Inflammatory macrophage (primary cell): ENCODE results near the gene MAGI2.
"Not testable (repeated sequence)": the region's sequence is repeated elsewhere in the genome, so short reads cannot be mapped to it uniquely, and the experiment has no call there.

Experiments
- DNase-seq, 2 donors: peaks; one replicate each; pipeline ENCODE4 v3.0.0-alpha.2; 2020 to 2022

MAGI2 gene

DNA sequence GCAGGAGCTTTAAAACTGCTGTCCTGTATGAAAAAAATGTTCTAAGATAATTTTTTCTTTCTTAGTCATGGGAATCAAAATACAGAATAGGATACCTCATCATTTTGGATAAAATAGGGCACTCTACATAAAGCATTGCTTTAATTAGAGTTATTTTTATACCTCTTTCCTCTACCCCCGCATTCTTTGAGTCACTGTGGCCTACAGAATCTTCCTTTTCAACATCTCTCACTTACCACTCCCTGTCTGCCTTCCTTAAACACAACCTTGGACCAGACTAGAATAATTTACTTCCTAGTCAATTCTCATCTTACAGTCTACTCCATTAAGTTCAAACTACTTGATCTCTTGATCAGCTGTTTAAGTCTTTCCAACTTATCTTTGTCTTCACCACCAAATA lies 1192.6 kb downstream of the MAGI2 start:
- no peak for DNase-seq

- no peak for DNase-seq
These were observed 1198.8 kb downstream of the MAGI2 start for GRCh38 chr7:78254726-78255055.

- no peak for DNase-seq
These were observed 1199.4 kb downstream of the MAGI2 start for GRCh38 chr7:78253850-78254725.

DNA sequence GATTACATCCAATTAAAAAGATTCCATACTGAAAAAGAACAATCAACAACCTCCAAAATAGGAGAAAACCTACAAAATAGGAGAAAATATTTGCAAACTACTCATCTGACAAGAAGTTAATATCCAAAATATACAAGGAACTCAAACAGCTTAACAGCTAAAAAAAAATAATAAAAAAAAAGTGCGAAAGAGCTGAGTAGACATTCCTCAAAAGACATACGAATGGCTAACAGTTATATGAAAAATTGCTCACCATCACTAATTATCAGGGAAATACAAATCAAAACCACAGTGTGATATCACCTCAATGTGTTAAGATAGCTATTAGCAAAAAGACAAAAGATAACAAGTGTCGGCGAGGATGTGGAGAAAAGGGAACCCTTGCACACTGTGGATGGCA lies 1204.6 kb downstream of the MAGI2 start:
- no peak for DNase-seq

- DNase-seq: no peak
These were observed 1205.4 kb downstream of the MAGI2 start for GRCh38 chr7:78247910-78248689.

GRCh38 chr7:78240179-78240578 lies 1213.3 kb downstream of the MAGI2 start:
- DNase-seq: not testable (repeated sequence)

GRCh38 chr7:78234634-78235033 lies 1218.8 kb downstream of the MAGI2 start:
- no peak for DNase-seq

- DNase-seq: no peak
These were observed 1220.7 kb downstream of the MAGI2 start for GRCh38 chr7:78232806-78233205.

GRCh38 chr7:78226059-78226719 lies 1227.3 kb downstream of the MAGI2 start:
- peak; percentile 17 to 21 for DNase-seq

DNA sequence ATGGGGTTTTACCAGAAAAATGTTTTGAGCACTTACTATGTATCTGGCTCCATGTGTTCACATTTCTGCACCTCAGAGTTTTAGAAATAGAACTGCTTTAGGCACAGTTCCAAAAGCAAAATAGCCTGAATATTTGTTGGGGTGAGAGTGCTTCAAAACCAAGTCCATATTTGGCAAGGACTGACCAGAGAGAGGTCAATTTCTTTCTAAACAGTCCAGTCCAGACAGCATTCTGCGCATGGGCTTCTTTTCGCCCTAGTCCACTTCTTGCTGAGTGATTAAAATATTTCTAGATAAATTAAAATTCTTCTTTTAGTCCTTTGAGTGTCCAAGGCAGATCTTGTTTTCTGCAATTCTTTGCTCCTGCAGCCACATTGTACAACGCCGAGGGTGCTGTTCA lies 1227.9 kb downstream of the MAGI2 start:
- no peak for DNase-seq

- no peak for DNase-seq
These were observed 1228.5 kb downstream of the MAGI2 start for GRCh38 chr7:78224923-78225322.

- DNase-seq: no peak
These were observed 1229.9 kb downstream of the MAGI2 start for GRCh38 chr7:78223598-78223997.

DNA sequence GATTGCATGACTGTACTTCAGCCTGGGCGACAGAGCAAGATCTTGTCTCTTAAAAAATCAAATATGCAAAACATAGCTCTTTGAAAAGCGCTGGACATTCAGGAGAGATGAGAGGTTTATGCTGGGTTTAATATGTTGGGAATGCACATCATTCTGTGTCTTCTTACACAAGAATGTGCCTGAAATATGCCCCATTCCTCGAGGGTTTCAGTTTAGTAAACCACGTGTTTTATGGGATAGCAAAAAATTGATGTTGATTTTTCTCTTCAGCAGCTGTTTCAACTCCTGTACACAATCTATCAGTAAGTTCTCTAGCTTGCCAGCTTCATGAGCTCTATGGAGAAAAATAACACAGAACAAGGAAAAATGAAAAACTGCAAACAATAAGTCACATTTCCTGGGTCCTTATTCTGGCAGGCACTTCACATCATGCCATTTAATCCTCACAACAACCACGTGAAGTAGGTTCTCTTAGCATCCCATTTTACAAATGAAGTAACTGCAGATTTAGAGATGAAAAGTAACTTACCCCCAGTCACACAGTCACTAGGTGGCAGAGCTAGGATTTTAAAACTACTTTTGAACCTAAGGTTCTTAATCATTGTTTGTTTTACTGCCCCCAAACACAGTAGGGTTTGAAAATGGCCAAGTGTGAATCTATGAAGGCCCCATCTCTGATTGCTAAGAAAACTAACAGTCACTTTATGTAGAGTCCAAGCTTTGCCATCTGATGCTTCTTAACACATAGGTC lies 1231.3 kb downstream of the MAGI2 start:
- no peak for DNase-seq

GRCh38 chr7:78220754-78221153 lies 1232.7 kb downstream of the MAGI2 start:
- DNase-seq: no peak

GRCh38 chr7:78218876-78219275 lies 1234.6 kb downstream of the MAGI2 start:
- DNase-seq: no peak

- no peak for DNase-seq
These were observed 1235.4 kb downstream of the MAGI2 start for GRCh38 chr7:78218051-78218450.

GRCh38 chr7:78215199-78215598 lies 1238.3 kb downstream of the MAGI2 start:
- DNase-seq: no peak

- DNase-seq: no peak
These were observed 1240.1 kb downstream of the MAGI2 start for GRCh38 chr7:78213402-78213801.

DNA sequence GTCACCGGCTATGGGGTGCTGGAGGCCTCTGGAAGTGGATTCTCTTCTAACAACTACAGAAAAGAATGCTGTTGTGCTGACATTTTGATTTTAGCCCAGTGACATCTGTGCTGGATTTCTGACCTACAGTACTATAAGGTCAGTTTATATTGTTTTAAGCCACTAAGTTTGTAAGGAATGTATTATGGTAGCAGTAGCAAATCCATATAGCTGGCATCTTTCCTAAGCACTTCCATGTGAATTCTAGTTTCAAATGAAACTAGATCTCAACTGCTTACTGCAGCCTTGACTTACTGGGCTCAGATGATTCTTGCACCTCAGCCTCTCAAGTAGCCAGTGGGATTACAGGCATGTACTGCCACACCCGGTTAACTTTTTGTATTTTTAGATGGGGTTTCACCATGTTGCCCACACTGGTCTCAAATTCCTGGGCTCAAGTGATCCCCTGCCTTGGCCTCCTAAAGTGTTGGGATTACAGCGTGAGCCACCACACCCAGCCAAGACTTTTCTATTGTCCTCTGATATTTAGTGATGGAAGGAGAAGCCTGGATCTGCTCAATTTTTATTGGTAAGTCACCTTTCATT lies 1240.9 kb downstream of the MAGI2 start:
- DNase-seq: no peak

- no peak for DNase-seq
These were observed 1246.2 kb downstream of the MAGI2 start for GRCh38 chr7:78207269-78207668.

GRCh38 chr7:78206769-78207168 lies 1246.7 kb downstream of the MAGI2 start:
- no peak for DNase-seq

- DNase-seq: no peak
These were observed 1250.3 kb downstream of the MAGI2 start for GRCh38 chr7:78203042-78203720.
